GM12878 (cell line): ENCODE measurements around the gene SMURF1. TPM values are rescaled to one million over a fixed set of nuclear protein-coding genes. Genes with fewer than 3 reads are reported as not detected.

Source experiments
- IKZF1 ChIP-seq: fragments of 450-650 bp; conservative IDR thresholded peaks from 2 replicates; pipeline ENCODE4 v1.6.1; 2017; ENCODE audit warnings: antibody characterized with exemption, mild to moderate bottlenecking
- KAT2A ChIP-seq: conservative IDR thresholded peaks from 2 replicates; pipeline ENCODE4 v1.6.1; 2011; ENCODE audit warnings: low read depth, low read length; ENCODE audit not compliant: control insufficient read depth
- MYB ChIP-seq: fragments of 150-350 bp; IDR thresholded peaks from 2 replicates; pipeline ENCODE4 v1.6.1; 2014; ENCODE audit warnings: mild to moderate bottlenecking, low read depth, low read length, borderline replicate concordance
- PAX5 ChIP-seq: IDR thresholded peaks from 2 replicates; pipeline ENCODE4 v1.6.1; 2011; ENCODE audit warnings: low read depth, low read length, borderline replicate concordance
- PBX3 ChIP-seq: IDR thresholded peaks from 2 replicates; pipeline ENCODE4 v1.6.1; 2011; ENCODE audit warnings: mild to moderate bottlenecking, low read depth, low read length, moderate library complexity; ENCODE audit not compliant: insufficient replicate concordance
- STAT1 ChIP-seq: fragments of 450-650 bp; conservative IDR thresholded peaks from 2 replicates; pipeline ENCODE4 v1.6.1; 2014; ENCODE audit warnings: antibody characterized with exemption, mild to moderate bottlenecking
- TCF7 ChIP-seq: IDR thresholded peaks from 2 replicates; pipeline ENCODE4 v1.6.1; 2014; ENCODE audit warnings: antibody characterized with exemption, borderline replicate concordance
- WRNIP1 ChIP-seq: IDR thresholded peaks from 2 replicates; pipeline ENCODE4 v1.6.1; 2011; ENCODE audit warnings: low read depth, low read length, improper control_type of control experiment, borderline replicate concordance
- ZBTB40 ChIP-seq: fragments of 450-650 bp; IDR thresholded peaks from 2 replicates; pipeline ENCODE4 v1.6.1; 2016; ENCODE audit warnings: mild to moderate bottlenecking, moderate library complexity, borderline replicate concordance
- polyA plus RNA-seq, 11 experiments: library from polyadenylated mRNA; depleted of rRNA in 4 of 11; unstranded in 6 of 11; stranded (reverse) in 5 of 11; fragments of >200 nt; fragmentation: Nextera tagmentation in 4 of 11; fragmentation: Illumina TruSeq in 1 of 11; extraction: Ambion mirVana in 4 of 11; extraction: Trizol in 1 of 11; gene quantifications; 1 replicate in 1 of 11; 2 replicates in 10 of 11; pipeline versions ENCODE4 v1.2.1 to v1.2.3, GENCODE V29; 2011 to 2016; ENCODE audit warnings: inconsistent platforms in 2 of 11, missing spikeins in 2 of 11, low read depth in 1 of 11
- total RNA-seq, 4 experiments: library from RNA; depleted of rRNA in 3 of 4; stranded (reverse); fragments of >200 nt in 3 of 4; fragmentation: Illumina TruSeq in 1 of 4; extraction: Trizol in 1 of 4; gene quantifications; 2 replicates each; pipeline versions ENCODE4 v1.2.1 to v1.2.3, GENCODE V29; 2013 to 2021

The SMURF1 gene
- total and polyA plus RNA-seq, 10 of the 15 experiments (the other 5 are each of a cell fraction or from before 2014, with no cell fraction given): 0.76 to 14.0 (median 7.9) TPM

- no peak for TF ChIP-seq IKZF1
- TF ChIP-seq STAT1: no peak
- no peak for TF ChIP-seq MYB
- TF ChIP-seq KAT2A: no peak
- no peak for TF ChIP-seq PBX3
- TF ChIP-seq ZBTB40: no peak
- TF ChIP-seq PAX5: no peak
- TF ChIP-seq WRNIP1: no peak
- no peak for TF ChIP-seq TCF7
- TF ChIP-seq, all 136 proteins: peak for 0
These were observed 25.8 kb downstream of the SMURF1 start (continued) for GRCh38 chr7:99118077-99118476.
